ENCODE measurements around the gene AKT3.

Gene AKT3

GRCh38 chr1:243582326-243582725 is 267.7 kb downstream of the AKT3 start:
- Histone ChIP-seq H3K27me3 (ENCODE audit: control insufficient read depth, insufficient read depth, low read length) (no peaks in the 10 kb centered on the region), H3K9ac (ENCODE audit: low read length) (no peak overlapping the region), H3K4me1 (ENCODE audit: control insufficient read depth, insufficient read depth, low read length) (no peaks in the 10 kb centered on the region), H3K4me3 (ENCODE audit: low read length) (no peak overlapping the region), H3K9me3 (ENCODE audit: control insufficient read depth, low read length) (no peaks in the 10 kb centered on the region), H3K36me3 (ENCODE audit: control insufficient read depth, insufficient read depth, low read length) (no peaks in the 10 kb centered on the region)

DNA sequence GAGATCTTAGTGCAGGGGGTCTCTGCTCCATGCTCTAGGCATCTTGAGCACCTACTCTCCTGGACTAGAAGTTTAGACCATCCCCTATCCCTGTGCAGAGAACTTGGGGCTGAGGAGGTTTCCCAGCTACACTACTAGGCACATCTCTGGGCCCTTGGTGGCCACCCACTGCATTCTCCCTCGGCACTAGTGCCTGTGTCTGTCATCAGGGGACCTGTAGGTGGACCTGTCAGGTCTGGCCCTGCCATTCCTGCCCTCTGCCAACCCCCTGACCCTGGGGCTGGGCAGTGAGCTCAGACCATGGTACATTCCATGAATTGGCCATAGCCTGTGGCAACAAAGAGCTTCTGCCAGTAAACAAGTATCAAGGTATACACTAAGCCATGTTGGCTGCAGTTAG is 269.1 kb downstream of the AKT3 start:
- Histone ChIP-seq H3K4me1 (ENCODE audit: control insufficient read depth, insufficient read depth, low read length) (no peaks in the 10 kb centered on the region), H3K4me3 (ENCODE audit: low read length) (no peak overlapping the region), H3K27me3 (ENCODE audit: control insufficient read depth, insufficient read depth, low read length) (no peaks in the 10 kb centered on the region), H3K9ac (ENCODE audit: low read length) (no peak overlapping the region), H3K36me3 (ENCODE audit: control insufficient read depth, insufficient read depth, low read length) (no peaks in the 10 kb centered on the region), H3K9me3 (ENCODE audit: control insufficient read depth, low read length) (no peaks in the 10 kb centered on the region)

- no peaks in the 10 kb centered on the region for H3K9me3 ChIP-seq (ENCODE audit: control insufficient read depth, low read length)
- H3K4me1 ChIP-seq (ENCODE audit: control insufficient read depth, insufficient read depth, low read length), result no peaks in the 10 kb centered on the region
- H3K9ac ChIP-seq (ENCODE audit: low read length), result no peak overlapping the region
- H3K27me3 ChIP-seq (ENCODE audit: control insufficient read depth, insufficient read depth, low read length), result no peaks in the 10 kb centered on the region
- H3K36me3 ChIP-seq (ENCODE audit: control insufficient read depth, insufficient read depth, low read length), result no peaks in the 10 kb centered on the region
- H3K4me3 ChIP-seq (ENCODE audit: low read length), result no peak overlapping the region
Measured at GRCh38 chr1:243580072-243580471, 270.0 kb downstream of the AKT3 start.

- Histone ChIP-seq H3K9me3 (ENCODE audit: control insufficient read depth, low read length) (no peaks in the 10 kb centered on the region), H3K4me1 (ENCODE audit: control insufficient read depth, insufficient read depth, low read length) (no peaks in the 10 kb centered on the region), H3K9ac (ENCODE audit: low read length) (no peak overlapping the region), H3K36me3 (ENCODE audit: control insufficient read depth, insufficient read depth, low read length) (no peaks in the 10 kb centered on the region), H3K27me3 (ENCODE audit: control insufficient read depth, insufficient read depth, low read length) (no peaks in the 10 kb centered on the region), H3K4me3 (ENCODE audit: low read length) (no peak overlapping the region)
Measured at GRCh38 chr1:243575070-243575469, 275.0 kb downstream of the AKT3 start.

- H3K36me3 ChIP-seq (ENCODE audit: control insufficient read depth, insufficient read depth, low read length), result no peaks in the 10 kb centered on the region
- no peaks in the 10 kb centered on the region for H3K27me3 ChIP-seq (ENCODE audit: control insufficient read depth, insufficient read depth, low read length)
- H3K4me3 ChIP-seq (ENCODE audit: low read length), result no peak overlapping the region
- no peak overlapping the region for H3K9ac ChIP-seq (ENCODE audit: low read length)
- no peaks in the 10 kb centered on the region for H3K4me1 ChIP-seq (ENCODE audit: control insufficient read depth, insufficient read depth, low read length)
- no peaks in the 10 kb centered on the region for H3K9me3 ChIP-seq (ENCODE audit: control insufficient read depth, low read length)
Measured at GRCh38 chr1:243572940-243573339, 277.1 kb downstream of the AKT3 start.

DNA sequence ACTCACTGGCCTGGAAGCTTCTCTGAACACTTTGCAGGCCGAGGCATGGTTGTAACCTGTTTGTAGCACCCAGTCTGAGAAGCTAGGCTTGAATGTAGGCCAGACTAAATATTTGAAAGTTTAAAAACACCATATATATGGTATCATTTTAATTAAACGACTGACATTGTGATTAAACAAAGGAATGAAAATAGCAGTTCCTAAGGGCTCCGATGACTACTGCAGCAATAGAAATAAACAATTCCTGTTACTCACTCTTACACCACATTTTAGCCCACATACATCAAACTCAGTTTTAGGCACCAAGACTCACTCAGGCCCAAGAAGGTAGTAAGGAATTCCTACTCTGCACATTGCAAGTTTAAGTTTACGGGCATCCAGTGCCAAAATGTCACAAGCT is 281.2 kb downstream of the AKT3 start:
- no peaks in the 10 kb centered on the region for H3K9me3 ChIP-seq (ENCODE audit: control insufficient read depth, low read length)
- no peak overlapping the region for H3K4me3 ChIP-seq (ENCODE audit: low read length)
- no peaks in the 10 kb centered on the region for H3K4me1 ChIP-seq (ENCODE audit: control insufficient read depth, insufficient read depth, low read length)
- H3K36me3 ChIP-seq (ENCODE audit: control insufficient read depth, insufficient read depth, low read length), result no peaks in the 10 kb centered on the region
- no peaks in the 10 kb centered on the region for H3K27me3 ChIP-seq (ENCODE audit: control insufficient read depth, insufficient read depth, low read length)
- no peak overlapping the region for H3K9ac ChIP-seq (ENCODE audit: low read length)

DNA sequence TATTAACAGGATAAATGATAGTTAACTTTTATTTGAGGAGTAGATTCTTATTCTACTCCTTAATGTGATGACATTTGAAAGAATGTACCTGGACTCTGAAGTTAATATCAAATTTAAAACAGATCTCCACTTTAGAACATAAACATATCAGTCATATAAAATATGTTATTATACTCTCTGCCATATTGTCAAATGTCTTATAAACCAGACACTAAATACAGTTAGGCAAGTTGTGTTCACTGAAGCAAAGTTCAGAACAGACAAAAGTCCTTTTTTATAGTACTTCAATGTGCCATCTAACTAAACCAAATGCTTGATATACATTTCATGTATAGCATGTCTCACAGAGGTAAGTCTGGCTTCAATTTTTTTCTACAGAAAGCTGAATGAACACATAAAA is 285.2 kb downstream of the AKT3 start:
- Histone ChIP-seq H3K9me3 (ENCODE audit: control insufficient read depth, low read length) (no peaks in the 10 kb centered on the region), H3K36me3 (ENCODE audit: control insufficient read depth, insufficient read depth, low read length) (no peaks in the 10 kb centered on the region), H3K9ac (ENCODE audit: low read length) (no peak overlapping the region), H3K4me1 (ENCODE audit: control insufficient read depth, insufficient read depth, low read length) (no peaks in the 10 kb centered on the region), H3K4me3 (ENCODE audit: low read length) (no peak overlapping the region), H3K27me3 (ENCODE audit: control insufficient read depth, insufficient read depth, low read length) (no peaks in the 10 kb centered on the region)

DNA sequence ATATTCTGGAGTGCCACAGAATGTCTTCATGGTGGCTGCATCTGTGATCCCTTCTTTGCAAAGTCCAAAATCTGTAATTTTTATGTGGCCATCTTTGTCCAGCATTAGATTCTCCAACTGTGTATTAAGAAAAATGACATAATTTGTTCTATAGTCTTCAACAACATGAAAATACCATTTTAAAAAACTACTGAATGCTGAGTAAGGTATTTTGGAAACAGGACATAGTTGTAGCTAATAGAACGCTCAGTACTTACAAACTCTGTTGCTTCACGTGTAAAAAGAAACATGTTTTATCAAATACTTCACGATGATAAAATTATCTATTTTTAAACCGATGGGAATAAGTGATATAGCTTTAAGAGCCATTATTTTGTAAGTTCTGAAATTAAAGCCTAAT is 286.3 kb downstream of the AKT3 start:
- H3K4me3 ChIP-seq (ENCODE audit: low read length), result no peak overlapping the region
- H3K9ac ChIP-seq (ENCODE audit: low read length), result no peak overlapping the region
- H3K4me1 ChIP-seq (ENCODE audit: control insufficient read depth, insufficient read depth, low read length), result no peaks in the 10 kb centered on the region
- H3K36me3 ChIP-seq (ENCODE audit: control insufficient read depth, insufficient read depth, low read length), result no peaks in the 10 kb centered on the region
- H3K27me3 ChIP-seq (ENCODE audit: control insufficient read depth, insufficient read depth, low read length), result no peaks in the 10 kb centered on the region
- H3K9me3 ChIP-seq (ENCODE audit: control insufficient read depth, low read length), result no peaks in the 10 kb centered on the region

- Histone ChIP-seq H3K27me3 (ENCODE audit: control insufficient read depth, insufficient read depth, low read length) (no peaks in the 10 kb centered on the region), H3K4me1 (ENCODE audit: control insufficient read depth, insufficient read depth, low read length) (no peaks in the 10 kb centered on the region), H3K9me3 (ENCODE audit: control insufficient read depth, low read length) (no peaks in the 10 kb centered on the region), H3K9ac (ENCODE audit: low read length) (no peak overlapping the region), H3K4me3 (ENCODE audit: low read length) (no peak overlapping the region), H3K36me3 (ENCODE audit: control insufficient read depth, insufficient read depth, low read length) (no peaks in the 10 kb centered on the region)
Measured at GRCh38 chr1:243562473-243562872, 287.6 kb downstream of the AKT3 start.

- Histone ChIP-seq H3K9ac (ENCODE audit: low read length) (no peak overlapping the region), H3K27me3 (ENCODE audit: control insufficient read depth, insufficient read depth, low read length) (no peaks in the 10 kb centered on the region), H3K9me3 (ENCODE audit: control insufficient read depth, low read length) (no peaks in the 10 kb centered on the region), H3K36me3 (ENCODE audit: control insufficient read depth, insufficient read depth, low read length) (no peaks in the 10 kb centered on the region), H3K4me3 (ENCODE audit: low read length) (no peak overlapping the region), H3K4me1 (ENCODE audit: control insufficient read depth, insufficient read depth, low read length) (no peaks in the 10 kb centered on the region)
Measured at GRCh38 chr1:243561588-243562319, 288.3 kb downstream of the AKT3 start.

GRCh38 chr1:243559575-243560162 is 290.4 kb downstream of the AKT3 start:
- no peaks in the 10 kb centered on the region for H3K36me3 ChIP-seq (ENCODE audit: control insufficient read depth, insufficient read depth, low read length)
- H3K27me3 ChIP-seq (ENCODE audit: control insufficient read depth, insufficient read depth, low read length), result no peaks in the 10 kb centered on the region
- H3K4me1 ChIP-seq (ENCODE audit: control insufficient read depth, insufficient read depth, low read length), result no peaks in the 10 kb centered on the region
- H3K9ac ChIP-seq (ENCODE audit: low read length), result no peak overlapping the region
- no peak overlapping the region for H3K4me3 ChIP-seq (ENCODE audit: low read length)
- H3K9me3 ChIP-seq (ENCODE audit: control insufficient read depth, low read length), result no peaks in the 10 kb centered on the region

- Histone ChIP-seq H3K36me3 (ENCODE audit: control insufficient read depth, insufficient read depth, low read length) (no peaks in the 10 kb centered on the region), H3K9me3 (ENCODE audit: control insufficient read depth, low read length) (no peaks in the 10 kb centered on the region), H3K27me3 (ENCODE audit: control insufficient read depth, insufficient read depth, low read length) (no peaks in the 10 kb centered on the region), H3K4me3 (ENCODE audit: low read length) (no peak overlapping the region), H3K9ac (ENCODE audit: low read length) (no peak overlapping the region), H3K4me1 (ENCODE audit: control insufficient read depth, insufficient read depth, low read length) (no peaks in the 10 kb centered on the region)
Measured at GRCh38 chr1:243558576-243558975, 291.5 kb downstream of the AKT3 start.

Measured in mucosa of stomach (tissue), 1 donor.